CD1c-positive myeloid dendritic cell (primary cell): ENCODE data around the gene CHERP.
A peak's percentile ranks its signal among the peaks of the same experiment; 100 is the strongest.
"Not testable (repeated sequence)": the region's sequence is repeated elsewhere in the genome, so short reads cannot be mapped to it uniquely, and the experiment has no call there.

ENCODE experiments used
- DNase-seq: peaks from one replicate; pipeline ENCODE4 v3.0.0-alpha.2; 2016; ENCODE audit errors: extremely low spot score

CHERP gene

DNA sequence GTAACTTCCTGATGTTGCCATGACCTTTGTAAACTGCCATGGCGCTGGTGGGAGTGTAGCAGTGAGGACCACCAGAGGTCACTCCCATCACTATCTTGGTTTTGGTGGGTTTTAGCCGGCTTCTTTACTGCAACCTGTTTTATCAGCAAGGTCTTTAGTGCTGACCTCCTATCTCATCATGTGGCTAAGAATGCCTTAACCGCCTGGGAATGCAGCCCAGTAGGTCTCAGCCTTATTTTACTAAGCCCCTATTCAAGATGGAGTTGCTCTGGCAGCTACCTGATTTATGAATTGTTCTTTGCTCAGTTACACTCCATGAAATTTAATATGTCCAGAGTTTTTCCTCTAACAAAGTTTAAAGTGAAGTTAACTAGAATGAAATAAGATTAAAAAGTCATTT lies 65.8 kb downstream of the CHERP start:
- no peak for DNase-seq

- no peak for DNase-seq
Measured at GRCh38 chr19:16473875-16474392, 68.3 kb downstream of the CHERP start.

DNA sequence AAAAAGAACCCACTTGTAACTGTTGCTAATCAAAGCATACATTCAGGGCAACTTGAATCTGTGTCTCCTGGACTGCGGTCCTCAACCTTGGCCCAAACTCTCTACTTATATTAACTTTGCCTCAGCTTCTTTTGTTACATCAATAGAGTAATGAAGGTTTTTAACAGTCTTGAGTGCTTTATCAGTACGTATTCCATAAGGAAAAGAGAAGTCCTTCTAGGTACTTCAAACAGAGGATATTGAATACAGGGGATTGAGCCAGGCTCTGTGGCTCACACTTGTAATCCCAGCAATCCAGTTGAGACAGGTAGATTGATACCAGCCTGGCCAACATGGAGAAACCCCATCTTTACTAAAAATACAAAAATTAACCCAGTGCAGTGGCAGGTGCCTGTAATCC lies 69.2 kb downstream of the CHERP start:
- DNase-seq = no peak

DNA sequence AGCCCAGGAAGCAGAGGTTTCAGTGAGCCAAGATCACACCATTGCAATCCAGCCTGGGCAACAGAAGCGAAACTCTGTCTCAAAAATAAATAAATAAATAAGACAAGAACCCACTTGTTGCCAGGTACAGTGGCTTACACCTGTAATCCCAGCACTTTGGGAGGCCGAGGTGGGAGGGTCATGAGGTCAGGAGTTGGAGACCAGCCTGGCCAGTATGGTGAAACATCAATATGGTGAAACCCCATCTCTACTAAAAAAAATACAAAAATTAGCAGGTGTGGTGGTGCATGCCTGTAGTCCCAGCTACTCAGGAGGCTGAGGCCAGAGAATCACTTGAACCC lies 69.7 kb downstream of the CHERP start:
- not testable (repeated sequence) for DNase-seq

- DNase-seq = peak; percentile 19
Measured at GRCh38 chr19:16470911-16471811, 71.1 kb downstream of the CHERP start.

- no peak for DNase-seq
Measured at GRCh38 chr19:16470541-16470910, 71.7 kb downstream of the CHERP start.
